Testis (tissue), 2 donors: ENCODE measurements around the gene CYP2B6.

Experiments
- CTCF ChIP-seq, 3 experiments: fragments of 450-650 bp in 2 of 3; fragments of 200-600 bp in 1 of 3; sonication (generic) in 1 of 3; IDR thresholded peaks; one replicate each; pipeline ENCODE4 v1.5.1; 2016 to 2019; ENCODE audit warnings: antibody characterized with exemption in 3 of 3, mild to moderate bottlenecking in 2 of 3, moderate library complexity in 1 of 3
- POLR2A ChIP-seq: fragments of 450-650 bp; IDR thresholded peaks from one replicate; pipeline ENCODE4 v1.6.1; 2017; ENCODE audit warnings: antibody characterized with exemption, mild to moderate bottlenecking, moderate library complexity

DNA sequence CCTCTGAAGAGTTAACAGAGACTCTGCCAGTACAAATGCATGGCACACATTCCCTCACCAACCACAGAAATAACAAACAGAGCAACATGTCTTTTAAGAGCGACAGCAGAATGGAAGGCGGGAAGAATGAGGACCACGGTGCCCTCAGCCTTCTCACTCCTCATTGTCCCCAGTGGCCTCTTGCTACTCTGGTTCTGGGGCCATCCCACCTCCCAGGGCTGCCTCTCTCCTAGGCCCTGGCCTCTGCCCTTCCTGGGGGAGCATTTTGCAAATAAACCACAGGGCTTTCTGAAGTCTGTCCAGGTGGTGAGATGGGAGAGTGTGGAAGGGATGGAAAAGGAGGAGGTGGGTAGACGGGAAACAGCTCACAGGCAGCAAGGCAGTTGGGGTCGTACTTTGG lies 28.3 kb downstream of the CYP2B6 start:
- TF ChIP-seq CTCF (IDR thresholded peaks at IDR 0.05) = no peak
- no peak for TF ChIP-seq POLR2A
